ENCODE measurements around the gene TGM2. TPM values are rescaled to one million over a fixed set of nuclear protein-coding genes. Genes with fewer than 3 reads are reported as not detected.

Gene TGM2
- total RNA-seq, 1 donor from 2014 or later = 529 TPM

DNA sequence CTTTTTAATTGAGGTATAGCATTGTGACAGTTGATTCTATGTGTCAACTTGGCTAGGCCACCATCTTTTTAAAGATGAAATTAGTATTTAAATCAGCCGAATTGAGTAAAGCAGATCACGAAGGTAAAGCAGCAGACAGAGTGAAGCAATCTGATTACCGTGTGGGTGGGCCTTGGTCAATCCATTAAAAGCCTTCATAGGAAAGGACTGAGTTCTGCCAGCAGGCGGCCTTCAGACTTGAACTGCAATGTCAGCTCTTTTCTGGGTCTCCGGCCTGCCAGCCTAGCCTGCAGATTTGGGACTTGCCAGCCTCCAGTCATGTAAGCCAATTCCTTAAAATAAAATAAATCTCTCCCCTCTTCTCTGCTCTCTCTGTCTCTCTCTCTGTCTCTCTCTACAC, 22.4 kb upstream of the TGM2 start:
- Histone ChIP-seq H3K27me3 (no peaks in the 10 kb centered on the region), H3K27ac (no peak overlapping the region), H3K4me3 (no peak overlapping the region), H3K36me3 (no peaks in the 10 kb centered on the region), H3K4me1 (peaks cover 5 to 6% of the 10 kb centered on the region in 2 donors), H3K9me3 (no peaks in the 10 kb centered on the region)
- intact Hi-C loops (cut with DNase I) = no loop called here
- DNase-seq (ENCODE audit: low spot score in 2 of 2) = peak in 1 of 2 donors; percentile 69
- TF ChIP-seq, protein P1, sequence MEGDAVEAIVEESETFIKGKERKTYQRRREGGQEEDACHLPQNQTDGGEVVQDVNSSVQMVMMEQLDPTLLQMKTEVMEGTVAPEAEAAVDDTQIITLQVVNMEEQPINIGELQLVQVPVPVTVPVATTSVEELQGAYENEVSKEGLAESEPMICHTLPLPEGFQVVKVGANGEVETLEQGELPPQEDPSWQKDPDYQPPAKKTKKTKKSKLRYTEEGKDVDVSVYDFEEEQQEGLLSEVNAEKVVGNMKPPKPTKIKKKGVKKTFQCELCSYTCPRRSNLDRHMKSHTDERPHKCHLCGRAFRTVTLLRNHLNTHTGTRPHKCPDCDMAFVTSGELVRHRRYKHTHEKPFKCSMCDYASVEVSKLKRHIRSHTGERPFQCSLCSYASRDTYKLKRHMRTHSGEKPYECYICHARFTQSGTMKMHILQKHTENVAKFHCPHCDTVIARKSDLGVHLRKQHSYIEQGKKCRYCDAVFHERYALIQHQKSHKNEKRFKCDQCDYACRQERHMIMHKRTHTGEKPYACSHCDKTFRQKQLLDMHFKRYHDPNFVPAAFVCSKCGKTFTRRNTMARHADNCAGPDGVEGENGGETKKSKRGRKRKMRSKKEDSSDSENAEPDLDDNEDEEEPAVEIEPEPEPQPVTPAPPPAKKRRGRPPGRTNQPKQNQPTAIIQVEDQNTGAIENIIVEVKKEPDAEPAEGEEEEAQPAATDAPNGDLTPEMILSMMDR (IDR thresholded peaks at IDR 0.05) = peak; percentile 23 to 43 (median 30)

DNA sequence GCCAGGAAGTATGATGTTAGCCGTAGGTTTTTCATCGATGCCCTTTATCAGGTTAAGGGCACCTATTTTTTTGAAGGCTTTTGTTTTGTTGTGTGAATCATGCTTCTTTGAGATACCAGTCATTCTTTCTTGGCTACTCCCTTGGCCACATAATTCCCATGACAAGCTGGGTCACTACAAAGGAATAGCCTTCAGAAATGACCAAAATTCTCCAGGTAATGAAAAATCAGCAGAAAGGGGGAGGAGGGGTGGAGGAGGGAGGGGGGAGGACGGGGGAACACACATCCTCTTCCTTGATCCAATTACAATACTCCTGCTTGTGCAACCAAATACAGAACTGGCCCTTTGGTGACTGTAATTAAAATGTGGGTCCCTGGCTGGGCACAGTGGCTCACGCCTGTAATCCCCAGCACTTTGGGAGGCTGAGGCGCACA, 21.7 kb upstream of the TGM2 start:
- intact Hi-C loops (cut with DNase I) = no loop called here
- Histone ChIP-seq H3K4me1 (peaks cover 5 to 6% of the 10 kb centered on the region in 2 donors), H3K27me3 (no peaks in the 10 kb centered on the region), H3K36me3 (no peaks in the 10 kb centered on the region), H3K4me3 (no peak overlapping the region), H3K9me3 (no peaks in the 10 kb centered on the region), H3K27ac (no peak overlapping the region)
- DNase-seq (ENCODE audit: low spot score in 2 of 2) = no peak
- TF ChIP-seq, protein P1 (IDR thresholded peaks at IDR 0.05) = no peak

DNA sequence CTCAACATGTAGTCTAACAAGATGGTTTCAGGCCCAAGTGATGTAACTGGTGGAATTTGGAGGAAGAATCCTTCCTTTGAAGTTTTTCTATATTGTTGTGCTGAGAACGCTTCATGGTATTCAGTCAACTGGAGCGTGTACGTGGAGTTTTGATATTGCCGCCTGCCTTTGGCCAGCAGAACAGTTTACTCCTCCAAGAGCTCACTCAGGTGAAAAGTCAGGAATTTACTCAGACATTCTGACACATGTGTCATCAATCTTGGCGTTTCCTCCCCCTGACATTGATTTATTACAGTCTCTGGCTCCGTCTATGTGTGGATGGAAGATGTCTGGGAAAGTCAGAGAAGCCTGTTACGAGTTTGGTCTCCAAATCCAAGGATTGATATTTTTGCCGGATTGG, 19.0 kb upstream of the TGM2 start:
- Histone ChIP-seq H3K4me3 (no peak overlapping the region), H3K27me3 (no peaks in the 10 kb centered on the region), H3K36me3 (no peaks in the 10 kb centered on the region), H3K9me3 (no peaks in the 10 kb centered on the region), H3K4me1 (no peaks in the 10 kb centered on the region), H3K27ac (no peak overlapping the region)
- intact Hi-C loops (cut with DNase I) = no loop called here
- no peak for DNase-seq (ENCODE audit: low spot score in 2 of 2)
- TF ChIP-seq, protein P1 (IDR thresholded peaks at IDR 0.05) = no peak

DNA sequence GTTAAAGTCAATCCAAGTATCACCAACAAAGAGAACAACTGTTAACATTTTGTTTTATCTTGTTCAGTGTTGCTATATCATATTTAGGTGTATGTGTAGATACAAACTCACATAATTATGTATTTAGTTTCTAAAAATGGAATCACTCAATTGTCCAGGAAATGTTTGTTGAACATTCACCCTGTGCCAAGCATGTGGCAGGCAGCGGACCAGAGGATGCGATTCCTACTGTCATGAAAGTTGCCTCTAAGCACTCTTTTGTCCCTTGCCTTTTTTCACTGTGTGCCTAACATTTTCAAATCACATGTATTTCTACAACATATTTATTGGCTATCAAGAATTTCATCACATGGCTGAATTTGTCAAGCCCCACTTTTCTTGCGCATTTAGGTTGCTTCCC, 16.9 kb upstream of the TGM2 start:
- intact Hi-C loops (cut with DNase I) = no loop called here
- H3K27me3 ChIP-seq = no peaks in the 10 kb centered on the region
- H3K4me1 ChIP-seq = no peaks in the 10 kb centered on the region
- TF ChIP-seq, protein P1 (IDR thresholded peaks at IDR 0.05) = no peak
- H3K4me3 ChIP-seq = no peak overlapping the region
- no peaks in the 10 kb centered on the region for H3K9me3 ChIP-seq
- H3K27ac ChIP-seq = no peak overlapping the region
- DNase-seq (ENCODE audit: low spot score in 2 of 2) = peak in 1 of 2 donors; percentile 37
- H3K36me3 ChIP-seq = no peaks in the 10 kb centered on the region

DNA sequence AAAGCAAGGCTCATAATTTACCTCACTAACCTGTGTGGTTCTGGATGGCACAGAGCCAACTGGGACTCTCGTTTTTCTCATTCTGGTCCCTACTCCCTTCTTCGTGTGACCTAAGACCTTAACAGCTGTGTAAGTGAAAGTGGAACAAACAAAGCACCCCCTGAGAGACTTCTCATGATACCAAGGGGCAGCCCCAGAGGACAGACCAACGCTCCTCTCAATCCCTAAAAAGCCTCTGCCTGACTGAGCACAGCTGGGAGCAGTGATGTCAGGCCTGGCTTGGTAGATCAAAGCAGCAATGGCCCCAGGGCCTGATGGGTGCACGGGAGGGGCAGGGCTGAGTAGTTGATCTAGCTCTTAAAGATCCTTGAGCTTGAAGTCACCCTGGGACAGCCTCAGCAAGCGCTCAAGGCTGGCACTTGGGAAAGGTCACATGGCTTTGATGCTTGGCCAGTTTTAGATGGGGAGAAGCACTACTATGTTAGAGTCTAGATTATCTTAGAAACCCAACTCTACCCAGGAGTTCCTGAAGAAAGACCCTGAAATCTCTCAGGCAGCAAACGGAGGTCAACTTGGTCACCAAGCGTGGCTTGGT, 16.2 kb upstream of the TGM2 start:
- peak in 1 of 2 donors; percentile 21 for DNase-seq (ENCODE audit: low spot score in 2 of 2)
- no peaks in the 10 kb centered on the region for H3K27me3 ChIP-seq
- H3K27ac ChIP-seq = no peak overlapping the region

More for the DNA sequence above, 16.2 kb upstream of the TGM2 start:
- intact Hi-C loops (cut with DNase I) = no loop called here
- Histone ChIP-seq H3K4me3 (no peak overlapping the region), H3K4me1 (no peaks in the 10 kb centered on the region), H3K36me3 (no peaks in the 10 kb centered on the region), H3K9me3 (no peaks in the 10 kb centered on the region)
- TF ChIP-seq, protein P1 (IDR thresholded peaks at IDR 0.05) = no peak

All from ascending aorta (tissue), 2 donors.